ENCODE data around the gene PCBD2. TPM values are rescaled to one million over a fixed set of nuclear protein-coding genes. Genes with fewer than 3 reads are reported as not detected.

The PCBD2 gene
- total RNA-seq, 1 experiment from 2014 or later, result 17.6 TPM

DNA sequence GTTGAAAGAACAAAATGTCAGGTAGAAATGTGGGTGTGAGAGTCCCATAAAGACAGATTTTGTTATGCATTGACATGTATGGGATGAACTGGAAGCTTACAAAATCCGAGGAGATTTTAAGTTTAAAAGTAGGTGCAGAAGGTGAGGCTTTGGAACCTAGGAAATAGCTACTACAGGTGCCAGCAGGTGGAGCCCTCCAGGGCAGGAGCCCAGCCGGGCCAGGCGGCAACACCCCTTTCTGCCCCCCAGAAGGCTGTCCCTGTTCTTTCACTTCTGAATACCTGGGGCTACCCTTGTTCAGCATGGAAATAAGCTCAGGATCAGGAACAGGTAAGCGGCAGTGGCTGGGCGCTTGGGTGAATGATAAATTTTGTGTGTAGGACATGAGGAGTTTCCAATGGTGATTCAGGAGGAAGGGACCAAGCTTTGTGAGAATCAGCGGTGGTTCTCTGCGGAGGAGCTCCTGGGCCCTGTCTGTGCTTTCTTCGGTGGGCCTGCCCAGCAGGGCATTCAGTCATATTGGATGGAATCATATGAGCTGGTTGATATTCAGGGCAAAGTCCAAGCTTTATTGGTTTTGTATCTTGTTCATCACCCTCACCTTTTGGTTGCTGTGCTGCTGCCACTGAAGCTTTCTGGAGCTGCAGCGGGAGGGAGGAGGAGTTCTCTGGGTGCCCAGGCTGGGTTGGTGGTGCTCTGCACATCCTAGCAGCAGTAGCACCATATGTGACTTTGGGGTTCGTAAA, 12.3 kb downstream of the PCBD2 start:
- H3K9me3 ChIP-seq (ENCODE audit: insufficient read depth, low read depth), result no peaks in the 10 kb centered on the region
- H4K20me1 ChIP-seq (ENCODE audit: insufficient read depth), result peaks cover 6% of the 10 kb centered on the region; the same call in 1 of the 2 replicates
- no peaks in the 10 kb centered on the region for H3K79me2 ChIP-seq (ENCODE audit: low read depth)
- no peak overlapping the region for H3K27ac ChIP-seq
- ChIA-PET CTCF (interaction anchor here (1.0 kb wide), 1 partner anchor 275 kb away, joined by 3 read pairs; no protein-coding TSS in a partner anchor), POLR2A (ENCODE audit: unreplicated experiment) (interaction anchor here (0.6 kb wide), 2 partner anchors 226 to 1024 kb away, joined by 3 to 13 read pairs; no protein-coding TSS in a partner anchor)
- no peaks in the 10 kb centered on the region for H3K9me2 ChIP-seq (ENCODE audit: insufficient read depth)
- no peak for DNase-seq
- no peaks in the 10 kb centered on the region for H3K27me3 ChIP-seq (ENCODE audit: insufficient read depth, low read depth)
- BruUV-seq (replicated peaks), result no TSS peak
- H3K4me1 ChIP-seq (replicated peaks; ENCODE audit: insufficient read depth), result no peaks in the 10 kb centered on the region
- no peak overlapping the region for H2AFZ ChIP-seq
- no peak overlapping the region for H3K4me3 ChIP-seq
- H3K4me2 ChIP-seq, result no peak overlapping the region
- intact Hi-C loops (cut with micrococcal nuclease; ENCODE audit: unreplicated experiment), result loop anchor here (1.0 to 10.0 kb wide), 2 partner anchors 217 to 418 kb away; no protein-coding TSS in a partner anchor
- TF ChIP-seq, protein P1, sequence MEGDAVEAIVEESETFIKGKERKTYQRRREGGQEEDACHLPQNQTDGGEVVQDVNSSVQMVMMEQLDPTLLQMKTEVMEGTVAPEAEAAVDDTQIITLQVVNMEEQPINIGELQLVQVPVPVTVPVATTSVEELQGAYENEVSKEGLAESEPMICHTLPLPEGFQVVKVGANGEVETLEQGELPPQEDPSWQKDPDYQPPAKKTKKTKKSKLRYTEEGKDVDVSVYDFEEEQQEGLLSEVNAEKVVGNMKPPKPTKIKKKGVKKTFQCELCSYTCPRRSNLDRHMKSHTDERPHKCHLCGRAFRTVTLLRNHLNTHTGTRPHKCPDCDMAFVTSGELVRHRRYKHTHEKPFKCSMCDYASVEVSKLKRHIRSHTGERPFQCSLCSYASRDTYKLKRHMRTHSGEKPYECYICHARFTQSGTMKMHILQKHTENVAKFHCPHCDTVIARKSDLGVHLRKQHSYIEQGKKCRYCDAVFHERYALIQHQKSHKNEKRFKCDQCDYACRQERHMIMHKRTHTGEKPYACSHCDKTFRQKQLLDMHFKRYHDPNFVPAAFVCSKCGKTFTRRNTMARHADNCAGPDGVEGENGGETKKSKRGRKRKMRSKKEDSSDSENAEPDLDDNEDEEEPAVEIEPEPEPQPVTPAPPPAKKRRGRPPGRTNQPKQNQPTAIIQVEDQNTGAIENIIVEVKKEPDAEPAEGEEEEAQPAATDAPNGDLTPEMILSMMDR (conservative IDR thresholded peaks at IDR 0.05), result peak; percentile 64
- no peak for TF ChIP-seq EZH2 (IDR thresholded peaks at IDR 0.05; ENCODE audit: low read depth)
- no peaks in the 10 kb centered on the region for H3F3A ChIP-seq (ENCODE audit: insufficient read depth, low read depth)
- 0 out of 2 replicates have a peak, but pooled peaks cover 8% of the 10 kb centered on the region for H3K36me3 ChIP-seq (ENCODE audit: low read depth)

DNA sequence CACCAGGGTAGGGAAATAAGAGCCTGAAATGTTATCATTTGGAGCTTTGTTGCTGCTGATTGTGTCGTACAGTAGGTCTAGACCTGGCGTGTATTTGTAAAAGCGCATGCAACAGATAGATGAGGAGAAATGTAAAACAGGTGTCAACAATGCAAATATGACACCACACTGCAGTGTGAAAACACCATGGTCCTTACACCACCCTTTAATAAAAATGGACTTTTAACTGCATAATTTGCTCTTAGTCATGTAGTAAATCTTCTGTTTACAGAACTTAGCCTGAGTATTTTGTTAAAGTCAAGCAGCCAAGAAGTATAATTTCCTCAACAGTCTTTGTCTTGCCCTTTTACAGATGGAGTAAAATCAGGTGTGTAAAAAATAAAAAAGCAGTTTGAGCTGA, 13.9 kb downstream of the PCBD2 start:
- DNase-seq, result no peak
- Histone ChIP-seq H3K27me3 (ENCODE audit: insufficient read depth, low read depth) (no peaks in the 10 kb centered on the region), H3K27ac (no peak overlapping the region), H3K79me2 (ENCODE audit: low read depth) (no peaks in the 10 kb centered on the region), H3K4me1 (replicated peaks; ENCODE audit: insufficient read depth) (no peaks in the 10 kb centered on the region), H4K20me1 (ENCODE audit: insufficient read depth) (peaks cover 6% of the 10 kb centered on the region; the same call in 1 of the 2 replicates), H3K4me2 (no peak overlapping the region), H3K4me3 (no peak overlapping the region), H2AFZ (no peak overlapping the region), H3K9me2 (ENCODE audit: insufficient read depth) (no peaks in the 10 kb centered on the region), H3K36me3 (ENCODE audit: low read depth) (0 out of 2 replicates have a peak, but pooled peaks cover 10% of the 10 kb centered on the region), H3F3A (ENCODE audit: insufficient read depth, low read depth) (no peaks in the 10 kb centered on the region), H3K9me3 (ENCODE audit: insufficient read depth, low read depth) (no peaks in the 10 kb centered on the region)
- intact Hi-C loops (cut with micrococcal nuclease; ENCODE audit: unreplicated experiment), result loop anchor here (10.0 kb wide), 1 partner anchor 416 kb away; no protein-coding TSS in a partner anchor
- POLR2A ChIA-PET (ENCODE audit: unreplicated experiment), result no interaction called here
- no TSS peak for BruUV-seq (replicated peaks)
- no peak for TF ChIP-seq EZH2 (IDR thresholded peaks at IDR 0.05; ENCODE audit: low read depth)
- TF ChIP-seq, protein P1 (conservative IDR thresholded peaks at IDR 0.05), result no peak
- CTCF ChIA-PET, result no interaction called here

DNA sequence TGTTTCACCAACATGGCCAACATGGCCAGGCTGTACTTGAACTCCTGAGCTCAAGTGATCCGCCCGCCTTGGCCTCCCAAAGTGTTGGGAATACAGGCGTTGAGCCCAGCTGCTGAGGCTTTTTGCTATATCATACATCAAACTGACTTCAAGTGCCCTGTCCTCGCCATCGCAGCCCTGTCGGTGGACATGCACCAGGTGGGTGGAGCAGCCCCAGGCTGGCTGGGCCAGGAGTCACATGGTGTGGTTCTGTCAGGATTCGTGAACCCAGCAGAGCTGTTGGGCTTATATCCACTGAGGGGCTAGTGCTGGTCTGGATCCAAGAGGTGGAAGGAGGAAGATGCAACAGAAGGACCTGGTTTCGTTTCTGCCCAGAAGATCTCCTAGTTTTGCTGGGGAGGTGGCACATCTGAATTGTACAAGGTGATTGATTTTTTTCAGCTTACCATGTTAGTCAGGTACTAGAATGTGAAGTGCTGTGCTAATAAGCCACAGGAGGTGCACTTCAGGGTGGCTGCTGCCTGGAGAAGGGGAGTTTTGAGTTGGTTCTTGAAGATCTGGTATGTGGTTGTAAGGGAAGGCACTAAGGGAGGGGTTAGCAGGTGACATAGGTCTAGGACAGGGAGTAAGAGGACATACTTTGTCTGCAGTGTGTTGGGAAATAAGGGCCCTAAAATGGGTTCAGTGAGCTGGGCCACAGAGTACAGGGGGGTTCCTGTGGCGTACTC, 16.1 kb downstream of the PCBD2 start:
- no peak overlapping the region for H3K27ac ChIP-seq
- H3K27me3 ChIP-seq (ENCODE audit: insufficient read depth, low read depth), result no peaks in the 10 kb centered on the region
- no peaks in the 10 kb centered on the region for H3K79me2 ChIP-seq (ENCODE audit: low read depth)
- 0 out of 2 replicates have a peak, but pooled peaks cover 10% of the 10 kb centered on the region for H3K36me3 ChIP-seq (ENCODE audit: low read depth)
- ChIA-PET POLR2A (ENCODE audit: unreplicated experiment) (no interaction called here), CTCF (no interaction called here)
- H3F3A ChIP-seq (ENCODE audit: insufficient read depth, low read depth), result no peaks in the 10 kb centered on the region
- no peak overlapping the region for H3K4me3 ChIP-seq
- peaks cover 6% of the 10 kb centered on the region; the same call in 1 of the 2 replicates for H4K20me1 ChIP-seq (ENCODE audit: insufficient read depth)
- no peak for DNase-seq
- TF ChIP-seq, protein P1 (conservative IDR thresholded peaks at IDR 0.05), result no peak
- TF ChIP-seq EZH2 (IDR thresholded peaks at IDR 0.05; ENCODE audit: low read depth), result no peak
- no peaks in the 10 kb centered on the region for H3K9me2 ChIP-seq (ENCODE audit: insufficient read depth)
- no peak overlapping the region for H2AFZ ChIP-seq
- intact Hi-C loops (cut with micrococcal nuclease; ENCODE audit: unreplicated experiment), result no loop called here
- no peaks in the 10 kb centered on the region for H3K9me3 ChIP-seq (ENCODE audit: insufficient read depth, low read depth)
- BruUV-seq (replicated peaks), result no TSS peak
- H3K4me1 ChIP-seq (replicated peaks; ENCODE audit: insufficient read depth), result no peaks in the 10 kb centered on the region
- no peak overlapping the region for H3K4me2 ChIP-seq

Data from PC-9 (cell line).